ENCODE results near the gene ERFL.

DNA sequence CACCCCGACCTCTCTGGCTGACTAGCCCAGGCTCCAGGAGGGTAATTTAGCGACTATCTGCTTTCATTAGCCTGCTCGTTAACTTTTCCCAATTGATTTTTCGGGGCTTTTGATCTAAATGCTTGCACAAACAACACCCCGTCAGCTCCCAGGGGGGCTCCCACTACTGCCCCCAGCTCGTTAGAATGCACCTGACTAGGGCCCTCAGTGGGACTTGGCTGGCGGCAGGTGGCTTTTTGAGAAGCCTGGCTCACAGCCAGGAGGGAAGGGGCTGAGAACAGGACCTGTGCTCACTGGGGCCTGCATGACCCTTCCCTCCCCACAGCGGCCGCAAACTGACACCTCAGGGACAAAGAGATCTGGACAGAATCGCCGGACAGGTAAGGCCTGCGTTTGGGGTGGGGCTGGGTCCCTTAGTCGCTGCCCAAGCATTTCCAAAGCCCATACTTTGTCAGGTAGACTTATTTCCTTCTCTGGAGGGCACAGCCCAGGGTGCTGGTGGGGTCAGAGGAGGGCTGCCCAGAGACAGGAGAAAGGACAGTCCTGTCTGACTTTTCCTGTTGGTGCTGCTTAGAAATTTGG lies 58.8 kb downstream of the ERFL start:
- no peak for TF ChIP-seq CTCF (IDR thresholded peaks at IDR 0.05; ENCODE audit: borderline replicate concordance, extremely low read depth, low read length, poor library complexity, severe bottlenecking)
- no peak for TF ChIP-seq EZH2 (IDR thresholded peaks at IDR 0.05; ENCODE audit: borderline replicate concordance, low read depth, low read length, severe bottlenecking)
